Progenitor cell of endocrine pancreas (in vitro differentiated cells): Measurements from ENCODE around the gene AHRR. TPM values are rescaled to one million over a fixed set of nuclear protein-coding genes. Genes with fewer than 3 reads are reported as not detected.
"Not testable (repeated sequence)": the region's sequence is repeated elsewhere in the genome, so short reads cannot be mapped to it uniquely, and the experiment has no call there.

Source experiments
- DNase-seq: peaks from one replicate; pipeline ENCODE4 v3.0.0; 2021; ENCODE audit warnings: low spot score; ENCODE audit not compliant: unreplicated experiment
- H3K27ac Mint-ChIP-seq: 2 replicates; pipeline ENCODE4 v1.8.0; 2021; ENCODE audit warnings: mild to moderate bottlenecking, moderate library complexity, mixed read lengths
- H3K27me3 Mint-ChIP-seq: 2 replicates; pipeline ENCODE4 v1.8.0; 2021; ENCODE audit warnings: mixed read lengths
- H3K36me3 Mint-ChIP-seq: 2 replicates; pipeline ENCODE4 v1.8.0; 2022; ENCODE audit warnings: mixed read lengths; ENCODE audit not compliant: insufficient read depth
- H3K4me1 Mint-ChIP-seq: 2 replicates; pipeline ENCODE4 v1.8.0; 2021; ENCODE audit warnings: low read depth, mixed read lengths
- H3K4me3 Mint-ChIP-seq: 2 replicates; pipeline ENCODE4 v1.8.0; 2021; ENCODE audit warnings: low read depth, mild to moderate bottlenecking, moderate library complexity, mixed read lengths
- H3K9me3 Mint-ChIP-seq: 2 replicates; pipeline ENCODE4 v1.8.0; 2021; ENCODE audit warnings: low read depth, mixed read lengths
- CTCF ChIP-seq: fragments of 200-600 bp; sonication (generic); IDR thresholded peaks from one replicate; pipeline ENCODE4 v1.5.0; 2021; ENCODE audit warnings: antibody characterized with exemption, mild to moderate bottlenecking; ENCODE audit not compliant: unreplicated experiment
- total RNA-seq: library from RNA; stranded (reverse); gene quantifications from 2 replicates; pipeline ENCODE4 v1.2.1, GENCODE V29; 2021

Gene AHRR
- total RNA-seq, 1 donor from 2014 or later = 1.3 TPM

- no peak for TF ChIP-seq CTCF
- H3K4me1 Mint-ChIP-seq = no peaks in the 10 kb centered on the region
- H3K9me3 Mint-ChIP-seq = peaks cover 12% of the 10 kb centered on the region
- no peaks in the 10 kb centered on the region for H3K36me3 Mint-ChIP-seq
- peaks cover 12% of the 10 kb centered on the region for H3K27me3 Mint-ChIP-seq
- no peak overlapping the region for H3K27ac Mint-ChIP-seq
- DNase-seq = no peak
- no peak overlapping the region for H3K4me3 Mint-ChIP-seq
Measured at GRCh38 chr5:383621-384020, 62.1 kb downstream of the AHRR start.

DNA sequence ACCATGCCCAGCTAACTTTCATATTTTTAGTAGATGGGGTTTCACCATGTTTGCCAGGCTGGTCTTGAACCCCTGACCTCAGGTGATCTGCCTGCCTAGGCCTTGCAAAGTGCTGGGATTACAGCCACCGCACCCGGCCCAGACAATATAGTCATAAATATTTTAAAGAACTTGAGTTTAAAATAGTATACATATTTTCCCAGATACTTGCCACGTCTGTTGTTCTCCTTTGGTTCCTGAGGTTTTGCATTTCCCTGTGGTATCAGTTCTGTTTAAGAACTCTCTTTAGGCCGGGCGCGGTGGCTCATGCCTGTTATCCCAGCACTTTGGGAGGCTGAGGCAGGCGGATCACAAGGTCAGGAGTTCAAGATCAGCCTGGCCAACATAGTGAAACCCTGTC is 63.1 kb downstream of the AHRR start:
- H3K36me3 Mint-ChIP-seq, H3K4me1 Mint-ChIP-seq, DNase-seq, H3K4me3 Mint-ChIP-seq, H3K27me3 Mint-ChIP-seq, H3K27ac Mint-ChIP-seq: not testable (repeated sequence)
- peaks cover 12% of the 10 kb centered on the region for H3K9me3 Mint-ChIP-seq

GRCh38 chr5:385321-385720 is 63.8 kb downstream of the AHRR start:
- Mint-ChIP-seq H3K36me3 (no peaks in the 10 kb centered on the region), H3K27ac (no peak overlapping the region), H3K9me3 (peaks cover 12% of the 10 kb centered on the region), H3K27me3 (peaks cover 8% of the 10 kb centered on the region), H3K4me1 (no peaks in the 10 kb centered on the region), H3K4me3 (no peak overlapping the region)
- no peak for TF ChIP-seq CTCF
- no peak for DNase-seq

DNA sequence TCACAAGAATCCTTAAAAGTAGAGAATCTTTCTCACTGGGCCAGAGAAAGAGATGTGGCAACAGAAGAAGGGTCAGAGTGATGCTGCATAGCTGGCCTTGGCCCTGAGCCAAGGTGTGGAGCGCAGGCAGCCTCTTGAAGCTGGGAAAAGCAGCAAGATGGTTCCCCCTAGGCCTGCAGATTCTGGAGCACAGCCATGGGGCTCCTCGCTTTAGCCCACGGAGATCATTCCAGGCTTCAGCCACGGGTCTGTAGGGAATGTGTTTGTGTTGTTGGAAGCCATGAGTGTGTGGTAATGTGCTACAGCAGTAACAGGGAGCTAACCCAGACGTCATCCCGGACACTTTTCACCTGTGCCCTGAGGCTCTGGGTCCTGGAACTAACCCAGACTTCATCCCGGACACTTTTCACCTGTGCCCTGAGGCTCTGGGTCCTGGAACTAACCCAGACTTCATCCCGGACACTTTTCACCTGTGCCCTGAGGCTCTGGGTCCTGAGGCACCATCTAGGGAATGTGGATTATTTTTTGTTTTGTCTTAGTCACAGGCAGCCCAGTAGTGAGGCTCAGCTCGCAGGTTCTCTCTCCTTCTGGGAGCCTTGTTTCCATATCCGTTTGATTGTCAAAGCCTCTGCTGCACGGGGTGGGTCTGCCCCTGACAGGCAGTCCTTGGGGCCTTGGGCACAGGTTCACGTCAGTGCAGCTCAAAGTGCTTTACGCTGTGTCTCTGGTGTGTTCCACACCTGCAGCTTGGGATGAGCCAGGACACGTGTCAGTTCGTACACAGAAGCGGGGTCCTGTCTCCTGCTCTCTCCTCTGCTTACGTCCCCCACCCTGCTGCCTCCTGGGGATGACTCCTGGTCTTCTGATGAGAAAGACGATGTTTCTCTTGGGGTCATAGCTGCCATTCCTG is 65.2 kb downstream of the AHRR start:
- DNase-seq = peak; percentile 1
- Mint-ChIP-seq H3K9me3 (peaks cover 8% of the 10 kb centered on the region), H3K4me3 (no peak overlapping the region), H3K36me3 (no peaks in the 10 kb centered on the region), H3K27ac (no peak overlapping the region), H3K27me3 (peaks cover 11% of the 10 kb centered on the region), H3K4me1 (no peaks in the 10 kb centered on the region)
- TF ChIP-seq CTCF = no peak

DNA sequence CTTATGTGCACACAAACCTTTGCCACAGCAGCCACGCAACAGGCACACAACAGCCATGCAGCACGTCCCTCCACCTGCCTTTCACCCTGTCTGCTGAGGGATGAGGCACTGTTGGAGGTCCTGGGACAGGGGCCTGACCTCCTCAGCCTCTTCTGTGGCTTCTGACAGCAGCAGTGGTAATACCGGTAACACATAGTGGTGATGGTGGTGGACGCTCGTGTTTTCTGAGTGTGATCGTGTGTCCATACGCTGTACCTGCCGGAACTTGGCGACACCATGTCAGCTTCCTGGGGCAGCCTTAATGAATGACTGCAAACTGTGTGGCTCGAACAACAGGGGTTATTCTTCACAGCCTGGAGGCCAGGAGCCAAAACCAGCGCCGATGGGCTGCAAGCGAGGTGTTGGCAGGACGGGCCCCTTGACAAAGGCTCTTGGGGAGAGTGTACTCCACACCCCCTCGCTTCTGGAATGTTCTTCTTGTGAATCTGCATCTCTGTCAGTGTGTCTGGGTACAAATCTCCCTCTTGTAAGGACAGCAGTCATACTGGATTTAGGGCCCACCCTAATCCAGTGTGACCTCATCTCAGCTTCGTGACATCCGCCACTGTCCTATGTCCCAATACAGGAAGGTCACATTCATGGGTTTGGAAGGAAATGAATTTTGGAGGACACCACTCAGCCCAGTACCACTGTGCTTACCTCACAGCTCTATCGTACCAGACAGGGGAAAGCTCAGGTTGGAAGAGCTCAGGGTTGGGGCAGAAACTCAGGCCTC is 66.2 kb downstream of the AHRR start:
- Mint-ChIP-seq H3K27me3 (peaks cover 11% of the 10 kb centered on the region), H3K36me3 (no peaks in the 10 kb centered on the region), H3K27ac (no peak overlapping the region), H3K4me3 (no peak overlapping the region), H3K4me1 (no peaks in the 10 kb centered on the region), H3K9me3 (peaks cover under 1% of the 10 kb centered on the region)
- no peak for TF ChIP-seq CTCF
- peak; percentile 6 for DNase-seq
